ENCODE measurements around the gene IFT57.

Gene IFT57

GRCh38 chr3:108189440-108189839 lies 32.8 kb downstream of the IFT57 start:
- POLR2A ChIA-PET, result no interaction called here
- TF ChIP-seq FOXA1 (IDR thresholded peaks at IDR 0.05) (no peak), ZNF384 (IDR thresholded peaks at IDR 0.05) (no peak), LEF1 (IDR thresholded peaks at IDR 0.05; ENCODE audit: borderline replicate concordance) (no peak), FOXK2 (IDR thresholded peaks at IDR 0.05) (no peak), L3MBTL2 (conservative IDR thresholded peaks at IDR 0.05) (no peak), PKNOX1 (IDR thresholded peaks at IDR 0.05) (no peak), HDGF (IDR thresholded peaks at IDR 0.05; ENCODE audit: borderline replicate concordance) (no peak), CTBP1 (IDR thresholded peaks at IDR 0.05; ENCODE audit: borderline replicate concordance) (no peak), TARDBP (IDR thresholded peaks at IDR 0.05) (no peak), ARNT (IDR thresholded peaks at IDR 0.05) (no peak), FOXM1 (IDR thresholded peaks at IDR 0.05; ENCODE audit: borderline replicate concordance) (no peak), SUZ12 (IDR thresholded peaks at IDR 0.05) (no peak), BHLHE40 (IDR thresholded peaks at IDR 0.05; ENCODE audit: borderline replicate concordance) (no peak), ELF4 (IDR thresholded peaks at IDR 0.05) (no peak), NFRKB (IDR thresholded peaks at IDR 0.05) (no peak)
- CTCF ChIA-PET, result no interaction called here
- no peak for DNase-seq (ENCODE audit: extremely low spot score)

GRCh38 chr3:108185536-108185935 lies 36.7 kb downstream of the IFT57 start:
- no peak for TF ChIP-seq BHLHE40 (IDR thresholded peaks at IDR 0.05; ENCODE audit: borderline replicate concordance)
- no peak for TF ChIP-seq FOXM1 (IDR thresholded peaks at IDR 0.05; ENCODE audit: borderline replicate concordance)
- TF ChIP-seq ELF4 (IDR thresholded peaks at IDR 0.05), result no peak
- no peak for TF ChIP-seq TARDBP (IDR thresholded peaks at IDR 0.05)
- no peak for TF ChIP-seq PKNOX1 (IDR thresholded peaks at IDR 0.05)
- TF ChIP-seq CTBP1 (IDR thresholded peaks at IDR 0.05; ENCODE audit: borderline replicate concordance), result no peak
- TF ChIP-seq L3MBTL2 (conservative IDR thresholded peaks at IDR 0.05), result no peak
- no peak for TF ChIP-seq FOXK2 (IDR thresholded peaks at IDR 0.05)
- no peak for TF ChIP-seq ARNT (IDR thresholded peaks at IDR 0.05)
- TF ChIP-seq LEF1 (IDR thresholded peaks at IDR 0.05; ENCODE audit: borderline replicate concordance), result no peak
- no peak for TF ChIP-seq HDGF (IDR thresholded peaks at IDR 0.05; ENCODE audit: borderline replicate concordance)
- TF ChIP-seq SUZ12 (IDR thresholded peaks at IDR 0.05), result no peak
- TF ChIP-seq FOXA1 (IDR thresholded peaks at IDR 0.05), result no peak
- no peak for TF ChIP-seq SP1 (IDR thresholded peaks at IDR 0.05)
- no peak for TF ChIP-seq NFRKB (IDR thresholded peaks at IDR 0.05)
- TF ChIP-seq ZNF384 (IDR thresholded peaks at IDR 0.05), result no peak
- ChIA-PET CTCF (no interaction called here), POLR2A (no interaction called here)
- DNase-seq (ENCODE audit: extremely low spot score), result no peak

- CTCF ChIA-PET, result no interaction called here
These were observed 37.4 kb downstream of the IFT57 start for GRCh38 chr3:108184824-108185223.

DNA sequence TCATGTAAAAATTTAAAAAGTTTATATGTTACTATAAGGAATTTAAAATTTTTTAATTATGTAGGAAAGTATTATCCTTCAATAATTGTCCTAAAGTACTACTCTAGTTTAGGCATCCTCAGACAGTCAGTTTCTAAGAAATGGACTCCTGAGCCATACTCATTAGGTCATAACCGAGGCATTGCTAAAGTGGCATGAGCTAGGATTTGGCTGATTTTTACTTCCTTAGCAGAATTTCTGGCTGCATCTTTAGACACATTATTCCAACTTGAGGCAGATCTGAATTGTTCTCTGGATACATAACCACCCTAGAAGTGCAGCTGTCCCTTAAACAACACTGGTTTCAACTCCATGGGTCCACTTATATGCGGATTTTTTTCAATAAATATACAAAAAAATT lies 38.3 kb downstream of the IFT57 start:
- CTCF ChIA-PET, result no interaction called here
- no peak for DNase-seq (ENCODE audit: extremely low spot score)
- POLR2A ChIA-PET, result no interaction called here
- TF ChIP-seq ZNF384 (IDR thresholded peaks at IDR 0.05), result no peak
- no peak for TF ChIP-seq ELF4 (IDR thresholded peaks at IDR 0.05)
- TF ChIP-seq TARDBP (IDR thresholded peaks at IDR 0.05), result no peak
- TF ChIP-seq FOXM1 (IDR thresholded peaks at IDR 0.05; ENCODE audit: borderline replicate concordance), result no peak

More at GRCh38 chr3:108184824-108185223, 37.4 kb downstream of the IFT57 start:
- POLR2A ChIA-PET, result no interaction called here
- no peak for TF ChIP-seq ELF4 (IDR thresholded peaks at IDR 0.05)
- no peak for TF ChIP-seq L3MBTL2 (conservative IDR thresholded peaks at IDR 0.05)
- no peak for TF ChIP-seq SUZ12 (IDR thresholded peaks at IDR 0.05)
- TF ChIP-seq SP1 (IDR thresholded peaks at IDR 0.05), result no peak
- no peak for TF ChIP-seq TARDBP (IDR thresholded peaks at IDR 0.05)
- TF ChIP-seq CTBP1 (IDR thresholded peaks at IDR 0.05; ENCODE audit: borderline replicate concordance), result no peak
- TF ChIP-seq HDGF (IDR thresholded peaks at IDR 0.05; ENCODE audit: borderline replicate concordance), result no peak
- DNase-seq (ENCODE audit: extremely low spot score), result no peak

DNA sequence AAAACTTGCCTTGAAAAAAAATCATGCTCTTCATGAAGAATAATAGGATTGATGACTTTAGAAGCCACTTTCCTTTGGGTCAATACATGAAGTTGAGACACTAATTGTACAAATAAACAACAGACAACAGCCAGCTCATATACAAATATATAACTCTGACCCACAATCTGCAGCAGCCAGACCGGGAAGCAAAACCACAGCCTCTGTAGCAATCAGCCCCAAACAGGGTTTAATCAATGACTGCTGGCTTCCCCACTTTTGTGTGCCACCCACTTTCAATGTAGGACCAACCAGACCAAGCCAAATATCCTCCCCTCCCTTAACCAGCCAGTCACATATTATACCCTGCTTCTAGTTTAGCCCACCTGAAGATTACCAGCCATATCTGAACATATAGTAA lies 39.0 kb downstream of the IFT57 start:
- TF ChIP-seq FOXA1 (IDR thresholded peaks at IDR 0.05), result no peak
- TF ChIP-seq TARDBP (IDR thresholded peaks at IDR 0.05), result no peak
- TF ChIP-seq SUZ12 (IDR thresholded peaks at IDR 0.05), result no peak
- no peak for TF ChIP-seq ARNT (IDR thresholded peaks at IDR 0.05)
- TF ChIP-seq SP1 (IDR thresholded peaks at IDR 0.05), result no peak
- no peak for TF ChIP-seq PKNOX1 (IDR thresholded peaks at IDR 0.05)
- DNase-seq (ENCODE audit: extremely low spot score), result no peak
- ChIA-PET POLR2A (no interaction called here), CTCF (no interaction called here)

GRCh38 chr3:108182339-108182738 lies 39.9 kb downstream of the IFT57 start:
- DNase-seq (ENCODE audit: extremely low spot score), result peak; percentile 8
- TF ChIP-seq ARNT (IDR thresholded peaks at IDR 0.05) (no peak), CTBP1 (IDR thresholded peaks at IDR 0.05; ENCODE audit: borderline replicate concordance) (peak; percentile 22; the same call in 1 of the 2 replicates), PKNOX1 (IDR thresholded peaks at IDR 0.05) (peak; percentile 10; the same call in 1 of the 2 replicates)
- POLR2A ChIA-PET, result no interaction called here
- CTCF ChIA-PET, result no interaction called here

Data from HEK293T (cell line).